Epidermal melanocyte (primary cell): ENCODE measurements around the gene TMEM237.
A peak's percentile ranks its signal among the peaks of the same experiment; 100 is the strongest.

Source experiments
- DNase-seq: peaks from one replicate; pipeline ENCODE4 v3.0.0; 2011; ENCODE audit warnings: low spot score; ENCODE audit not compliant: insufficient read length

The TMEM237 gene

GRCh38 chr2:201642086-201642578 is 1.2 kb downstream of the TMEM237 start:
- DNase-seq = peak; percentile 41

GRCh38 chr2:201639205-201639604 is 4.1 kb downstream of the TMEM237 start:
- no peak for DNase-seq

GRCh38 chr2:201638326-201638725 is 5.0 kb downstream of the TMEM237 start:
- no peak for DNase-seq

GRCh38 chr2:201633661-201634249 is 9.5 kb downstream of the TMEM237 start:
- DNase-seq = no peak

- no peak for DNase-seq
These were observed 12.3 kb downstream of the TMEM237 start for GRCh38 chr2:201631041-201631440.

- no peak for DNase-seq
These were observed 12.7 kb downstream of the TMEM237 start for GRCh38 chr2:201630577-201630976.

GRCh38 chr2:201628545-201628944 is 14.8 kb downstream of the TMEM237 start:
- DNase-seq = no peak

GRCh38 chr2:201622306-201622970 is 20.9 kb downstream of the TMEM237 start:
- DNase-seq = no peak

- no peak for DNase-seq
These were observed 21.9 kb downstream of the TMEM237 start for GRCh38 chr2:201621293-201621999.

- peak; percentile 74 for DNase-seq
These were observed 24.3 kb downstream of the TMEM237 start for GRCh38 chr2:201618744-201619662.

- DNase-seq = no peak
These were observed 35.3 kb downstream of the TMEM237 start for GRCh38 chr2:201608021-201608420.

GRCh38 chr2:201607568-201607967 is 35.7 kb downstream of the TMEM237 start:
- no peak for DNase-seq

GRCh38 chr2:201600906-201601305 is 42.4 kb downstream of the TMEM237 start:
- DNase-seq = no peak

- DNase-seq = no peak
These were observed 45.9 kb downstream of the TMEM237 start for GRCh38 chr2:201597397-201597796.

- no peak for DNase-seq
These were observed 62.8 kb downstream of the TMEM237 start for GRCh38 chr2:201580486-201580885.

GRCh38 chr2:201579536-201579935 is 63.8 kb downstream of the TMEM237 start:
- no peak for DNase-seq

GRCh38 chr2:201575971-201576370 is 67.3 kb downstream of the TMEM237 start:
- no peak for DNase-seq

GRCh38 chr2:201574766-201575165 is 68.5 kb downstream of the TMEM237 start:
- DNase-seq = no peak

- no peak for DNase-seq
These were observed 70.3 kb downstream of the TMEM237 start for GRCh38 chr2:201572846-201573508.
